ENCODE results near the gene PLA2G2F.

PLA2G2F gene

GRCh38 chr1:20197329-20197791 is 58.2 kb downstream of the PLA2G2F start (continued):
- TF ChIP-seq TSHZ1 (tag by site-specific recombination; IDR thresholded peaks at IDR 0.05; ENCODE audit: borderline replicate concordance) (no peak), ZNF19 (tag by site-specific recombination; IDR thresholded peaks at IDR 0.05; ENCODE audit: low read depth) (no peak), KLF9 (tag by site-specific recombination; IDR thresholded peaks at IDR 0.05; ENCODE audit: low read depth) (peak; percentile 50; the same call in 1 of the 2 replicates), INSM2 (tag by site-specific recombination; IDR thresholded peaks at IDR 0.05) (no peak), GFI1B (tag by site-specific recombination; IDR thresholded peaks at IDR 0.05) (no peak)

- no peak overlapping the region for H3K27ac ChIP-seq (ENCODE audit: extremely low read depth, low read depth, low read length)
- no peaks in the 10 kb centered on the region for H3K4me1 ChIP-seq (ENCODE audit: control insufficient read depth, insufficient read depth, low read length)
- ChIA-PET POLR2A (no interaction called here), CTCF (interaction anchor here (0.7 kb wide), 1 partner anchor 441 kb away, joined by 3 read pairs; no protein-coding TSS in a partner anchor)
- no peak overlapping the region for H3K4me3 ChIP-seq (ENCODE audit: low read depth, low read length)
- no peaks in the 10 kb centered on the region for H3K36me3 ChIP-seq (ENCODE audit: control insufficient read depth in 2 of 2, insufficient read depth in 1 of 2, low read length in 2 of 2)
- TF ChIP-seq ZNF211 (tag by site-specific recombination; IDR thresholded peaks at IDR 0.05; ENCODE audit: low read depth) (no peak), INSM2 (tag by site-specific recombination; IDR thresholded peaks at IDR 0.05) (no peak), ZBTB26 (tag by site-specific recombination; optimal IDR thresholded peaks at IDR 0.05) (no peak), KLF16 (tag by site-specific recombination; IDR thresholded peaks at IDR 0.05) (no peak), ZNF138 (tag by site-specific recombination; IDR thresholded peaks at IDR 0.05; ENCODE audit: borderline replicate concordance) (no peak), ZNF26 (tag by site-specific recombination; IDR thresholded peaks at IDR 0.05) (no peak), ZNF248 (tag by site-specific recombination; IDR thresholded peaks at IDR 0.05) (no peak), ZNF561 (tag by site-specific recombination; IDR thresholded peaks at IDR 0.05; ENCODE audit: borderline replicate concordance) (no peak), RBAK (tag by site-specific recombination; IDR thresholded peaks at IDR 0.05) (no peak), ZNF776 (tag by site-specific recombination; IDR thresholded peaks at IDR 0.05; ENCODE audit: borderline replicate concordance) (no peak), SP7 (tag by site-specific recombination; IDR thresholded peaks at IDR 0.05) (no peak), ZNF600 (tag by site-specific recombination; IDR thresholded peaks at IDR 0.05) (no peak), ZNF335 (tag by site-specific recombination; conservative IDR thresholded peaks at IDR 0.05) (no peak), ZNF596 (tag by site-specific recombination; IDR thresholded peaks at IDR 0.05) (no peak), MYNN (tag by site-specific recombination; IDR thresholded peaks at IDR 0.05; ENCODE audit: borderline replicate concordance) (no peak)
- no peaks in the 10 kb centered on the region for H3K9me3 ChIP-seq (ENCODE audit: control insufficient read depth, insufficient read depth, low read depth, low read length)
Observed at GRCh38 chr1:20198296-20198695, 59.2 kb downstream of the PLA2G2F start.

Data from HEK293 (cell line).